Right renal pelvis (tissue), 4 donors: ENCODE results near the gene TEX44. TPM values are rescaled to one million over a fixed set of nuclear protein-coding genes. Genes with fewer than 3 reads are reported as not detected.

Experiments
- DNase-seq, 4 donors: peaks; one replicate each; pipeline ENCODE4 v3.0.0-alpha.2; 2013; ENCODE audit warnings: low read depth in 4 of 4, low spot score in 3 of 4, missing footprints in 1 of 4
- polyA plus RNA-seq, 4 donors: library from polyadenylated mRNA; unstranded; fragments of 120-200 nt; gene quantifications; one replicate each; pipeline ENCODE4 v1.2.1, GENCODE V29; 2013; ENCODE audit not compliant: insufficient read length in 4 of 4

Gene TEX44
- polyA plus RNA-seq, 4 donors: not detected

- DNase-seq: no peak
Measured at GRCh38 chr2:231627384-231628120, 34.9 kb downstream of the TEX44 start.

- DNase-seq: no peak
Measured at GRCh38 chr2:231632559-231633142, 40.0 kb downstream of the TEX44 start.

GRCh38 chr2:231633241-231633976 lies 40.7 kb downstream of the TEX44 start:
- no peak for DNase-seq

GRCh38 chr2:231634412-231634811 lies 41.7 kb downstream of the TEX44 start:
- DNase-seq: no peak

GRCh38 chr2:231634951-231635875 lies 42.5 kb downstream of the TEX44 start:
- DNase-seq: no peak

- DNase-seq: no peak
Measured at GRCh38 chr2:231640241-231640640, 47.6 kb downstream of the TEX44 start.

- no peak for DNase-seq
Measured at GRCh38 chr2:231640641-231641111, 48.0 kb downstream of the TEX44 start.

- DNase-seq: no peak
Measured at GRCh38 chr2:231642631-231643494, 50.2 kb downstream of the TEX44 start.

GRCh38 chr2:231643495-231643888 lies 50.8 kb downstream of the TEX44 start:
- no peak for DNase-seq

Other genes with a start within 250 kb of the TEX44 start
- 1 to 10 TPM; 3.2 to 4.0 (median 3.5) TPM for gene B3GNT7, start 197.2 kb upstream of the TEX44 start, polyA plus RNA-seq
- gene NCL, start 128.4 kb upstream of the TEX44 start, polyA plus RNA-seq: 1,000 to 10,000 TPM in 3 of 4 donors, 100 to 1,000 TPM in 1; 959 to 1,164 (median 1,129) TPM
- under 1 TPM; 0.51 to 0.98 (median 0.58) TPM for gene NMUR1, start 62.4 kb upstream of the TEX44 start, polyA plus RNA-seq
- 1,000 to 10,000 TPM; 2,018 to 2,241 (median 2,138) TPM for gene PTMA, start 115.7 kb downstream of the TEX44 start, polyA plus RNA-seq
- 10 to 100 TPM; 26.8 to 28.7 (median 27.6) TPM for gene PDE6D, start 188.4 kb downstream of the TEX44 start, polyA plus RNA-seq
- gene COPS7B, start 193.6 kb downstream of the TEX44 start, polyA plus RNA-seq: 10 to 100 TPM; 51.0 to 59.7 (median 55.8) TPM